DOHH2 (cell line): ENCODE measurements around the gene GRK4.
"Not testable (repeated sequence)": the region's sequence is repeated elsewhere in the genome, so short reads cannot be mapped to it uniquely, and the experiment has no call there.

Experiments used
- H3F3A ChIP-seq: fragments of 200-600 bp; sonication (generic), shearing (Covaris generic); 2 replicates; pipeline ENCODE4 v1.6.0; 2016; ENCODE audit warnings: antibody characterized with exemption, mild to moderate bottlenecking; ENCODE audit not compliant: control insufficient read depth, insufficient read depth
- H3K27ac ChIP-seq: fragments of 200-600 bp; sonication (generic); 2 replicates; pipeline ENCODE4 v1.5.1; 2014; ENCODE audit warnings: low read depth, mild to moderate bottlenecking, low read length, moderate library complexity
- H3K27me3 ChIP-seq: fragments of 200-600 bp; sonication (generic); 2 replicates; pipeline ENCODE4 v1.6.1; 2014; ENCODE audit warnings: mild to moderate bottlenecking, low read length, mixed read lengths; ENCODE audit not compliant: control insufficient read depth
- H3K36me3 ChIP-seq: fragments of 200-600 bp; sonication (generic); 2 replicates; pipeline ENCODE4 v1.6.1; 2014; ENCODE audit warnings: mild to moderate bottlenecking, low read length, moderate library complexity, mixed read lengths; ENCODE audit not compliant: control insufficient read depth
- H3K4me1 ChIP-seq: fragments of 200-600 bp; sonication (generic); 2 replicates; pipeline ENCODE4 v1.6.1; 2014; ENCODE audit warnings: mild to moderate bottlenecking, low read length, mixed read lengths; ENCODE audit not compliant: control insufficient read depth
- H3K4me2 ChIP-seq: fragments of 200-600 bp; sonication (generic); 2 replicates; pipeline ENCODE4 v1.6.0; 2014; ENCODE audit warnings: mild to moderate bottlenecking, low read length, moderate library complexity
- H3K4me3 ChIP-seq: fragments of 200-600 bp; sonication (generic); 2 replicates; pipeline ENCODE4 v1.5.1; 2014; ENCODE audit warnings: mild to moderate bottlenecking, low read length, mixed read lengths
- H3K79me2 ChIP-seq: fragments of 200-600 bp; sonication (generic); 2 replicates; pipeline ENCODE4 v1.6.1; 2014; ENCODE audit warnings: mild to moderate bottlenecking, low read length, mixed read lengths; ENCODE audit not compliant: control insufficient read depth
- H3K9me2 ChIP-seq: fragments of 200-600 bp; sonication (generic); replicated peaks from 2 replicates; pipeline ENCODE4 v1.6.1; 2014; ENCODE audit warnings: mild to moderate bottlenecking, low read length, mixed read lengths; ENCODE audit not compliant: control insufficient read depth
- H3K9me3 ChIP-seq: fragments of 200-600 bp; sonication (generic); 2 replicates; pipeline ENCODE4 v1.6.1; 2014; ENCODE audit warnings: antibody characterized with exemption, low read length, mixed read lengths; ENCODE audit not compliant: control insufficient read depth, insufficient read depth
- H4K20me1 ChIP-seq: fragments of 200-600 bp; sonication (generic); 2 replicates; pipeline ENCODE4 v1.6.0; 2014; ENCODE audit warnings: low read depth, mild to moderate bottlenecking, antibody characterized with exemption, low read length, moderate library complexity; ENCODE audit not compliant: control insufficient read depth, insufficient read depth
- CTCF ChIP-seq: fragments of 200-600 bp; sonication (generic); IDR thresholded peaks from one replicate; pipeline ENCODE4 v1.5.1; 2014; ENCODE audit warnings: antibody characterized with exemption, mild to moderate bottlenecking, low read depth, low read length; ENCODE audit not compliant: poor library complexity, severe bottlenecking
- EZH2phosphoT487 ChIP-seq: fragments of 200-600 bp; sonication (generic); IDR thresholded peaks from 2 replicates; pipeline ENCODE4 v1.6.1; 2017; ENCODE audit warnings: borderline replicate concordance, mild to moderate bottlenecking, antibody characterized with exemption, low read length, moderate library complexity, mixed read lengths

The GRK4 gene

DNA sequence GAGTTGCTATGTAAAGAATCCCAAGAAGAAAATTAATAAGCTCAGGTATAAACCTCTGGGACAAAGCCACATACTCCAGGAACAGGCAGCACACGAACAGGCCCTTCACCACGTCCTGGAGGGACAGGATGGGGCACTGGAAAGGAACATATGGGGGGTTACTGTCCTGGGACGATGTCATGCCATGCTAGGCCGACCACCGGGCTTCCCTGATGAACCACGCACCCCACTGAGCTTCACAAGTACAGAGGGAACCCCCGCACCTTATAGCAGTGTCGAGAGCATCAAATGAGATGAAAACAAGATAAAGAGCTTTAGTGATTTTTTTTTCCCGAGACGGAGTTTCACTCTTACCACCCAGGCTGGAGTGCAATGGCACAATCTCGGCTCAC is 19.3 kb upstream of the GRK4 start:
- TF ChIP-seq CTCF, result no peak
- TF ChIP-seq EZH2phosphoT487, result no peak
- Histone ChIP-seq H3K27me3 (no peaks in the 10 kb centered on the region), H3K4me3 (no peak overlapping the region), H3K9me3 (no peaks in the 10 kb centered on the region), H3K9me2 (no peaks in the 10 kb centered on the region), H3K4me2 (no peak overlapping the region), H3K79me2 (peaks cover 9% of the 10 kb centered on the region), H3F3A (peaks cover under 1% of the 10 kb centered on the region; the same call in 1 of the 2 replicates), H3K27ac (no peak overlapping the region), H3K4me1 (peaks cover 6% of the 10 kb centered on the region; the same call in 1 of the 2 replicates), H4K20me1 (no peaks in the 10 kb centered on the region), H3K36me3 (peaks cover 96% of the 10 kb centered on the region)

DNA sequence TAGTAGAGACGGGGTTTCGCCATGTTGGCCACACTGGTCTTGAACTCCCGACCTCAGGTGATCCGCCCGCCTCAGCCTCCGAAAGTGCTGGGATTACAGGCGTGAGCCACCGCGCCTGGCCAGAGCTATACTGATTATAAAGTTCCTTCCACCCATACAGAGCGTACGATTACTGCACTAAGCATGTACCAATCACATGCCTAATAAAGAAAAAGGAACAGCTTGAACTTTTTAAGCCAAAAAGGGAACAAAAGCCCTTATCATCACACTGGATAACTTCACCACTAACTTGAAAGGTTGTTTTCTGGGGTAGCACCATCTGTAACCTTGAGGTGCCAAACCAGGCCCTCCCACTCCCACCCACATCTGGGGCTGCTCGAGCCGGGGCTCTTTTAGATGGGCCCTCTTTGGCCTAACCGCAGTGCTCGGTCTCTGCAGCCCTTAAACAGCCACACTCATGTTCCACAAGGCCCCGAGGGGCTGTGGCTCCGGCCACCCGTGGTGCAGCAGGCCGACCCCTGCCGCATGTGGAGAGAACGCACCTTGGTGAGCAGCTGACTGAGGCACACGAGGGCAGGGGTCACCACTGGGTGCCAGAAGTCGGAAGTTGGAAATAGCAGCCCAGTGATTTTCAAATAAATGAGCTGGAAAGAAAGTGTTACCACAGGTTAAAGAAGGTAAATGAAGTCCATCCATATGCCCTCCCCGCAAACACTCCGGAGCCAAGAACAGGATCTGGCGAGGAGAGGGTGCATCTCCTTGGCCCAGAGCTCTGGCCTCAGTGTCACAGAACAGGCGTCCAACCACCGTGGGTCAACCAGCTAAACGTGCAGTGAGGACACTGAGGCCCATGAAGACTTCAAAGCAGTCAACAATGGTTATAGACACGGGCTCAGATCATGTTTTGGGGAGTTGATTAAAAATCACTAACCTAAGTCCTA is 18.5 kb upstream of the GRK4 start:
- no peaks in the 10 kb centered on the region for H3K9me2 ChIP-seq
- TF ChIP-seq CTCF, result no peak
- TF ChIP-seq EZH2phosphoT487, result no peak
- H3K27me3 ChIP-seq, result no peaks in the 10 kb centered on the region
- H3K4me1 ChIP-seq, result no peaks in the 10 kb centered on the region; the same call in 1 of the 2 replicates
- H3K4me3 ChIP-seq, result no peak overlapping the region
- no peak overlapping the region for H3K4me2 ChIP-seq
- peaks cover 10% of the 10 kb centered on the region for H3K79me2 ChIP-seq
- H3F3A ChIP-seq, result no peaks in the 10 kb centered on the region
- peaks cover 96% of the 10 kb centered on the region for H3K36me3 ChIP-seq
- H4K20me1 ChIP-seq, result 0 out of 2 replicates have a peak, but pooled peaks cover 3% of the 10 kb centered on the region
- H3K27ac ChIP-seq, result no peak overlapping the region
- H3K9me3 ChIP-seq, result no peaks in the 10 kb centered on the region

GRCh38 chr4:2945619-2946604 is 17.5 kb upstream of the GRK4 start:
- H3K27me3 ChIP-seq, H4K20me1 ChIP-seq, H3K4me1 ChIP-seq, H3F3A ChIP-seq, H3K9me3 ChIP-seq, H3K4me3 ChIP-seq, H3K9me2 ChIP-seq, H3K27ac ChIP-seq, H3K4me2 ChIP-seq: not testable (repeated sequence)
- Histone ChIP-seq H3K79me2 (peaks cover 15% of the 10 kb centered on the region), H3K36me3 (peaks cover 96% of the 10 kb centered on the region)
